GM12892 (cell line): ENCODE data around the gene TIPARP. TPM values are rescaled to one million over a fixed set of nuclear protein-coding genes. Genes with fewer than 3 reads are reported as not detected.

ENCODE experiments used
- DNase-seq: peaks from one replicate; pipeline ENCODE4 v3.0.0; 2011; ENCODE audit not compliant: insufficient read length
- FAIRE-seq: peaks from 2 replicates; lab custom pipeline; 2011; peaks lifted over from hg19 to GRCh38; lab: Jason Lieb, UNC
- POLR2A ChIP-seq: IDR thresholded peaks from 2 replicates; pipeline ENCODE4 v1.6.1; 2011; ENCODE audit warnings: low read depth, low read length, control low read depth
- POLR2AphosphoS5 ChIP-seq: IDR thresholded peaks from 2 replicates; pipeline ENCODE4 v1.6.1; 2011; ENCODE audit warnings: low read depth, low read length, control low read depth
- TAF1 ChIP-seq: IDR thresholded peaks from 2 replicates; pipeline ENCODE4 v1.6.1; 2011; ENCODE audit warnings: low read depth, mild to moderate bottlenecking, control low read depth, low read length, borderline replicate concordance
- polyA plus RNA-seq: library from polyadenylated mRNA; unstranded; fragments of >200 nt; gene quantifications from one replicate; pipeline ENCODE4 v1.2.1, GENCODE V29; 2012; ENCODE audit warnings: missing spikeins, inconsistent platforms; ENCODE audit not compliant: missing spikeins

TIPARP gene, protein sequence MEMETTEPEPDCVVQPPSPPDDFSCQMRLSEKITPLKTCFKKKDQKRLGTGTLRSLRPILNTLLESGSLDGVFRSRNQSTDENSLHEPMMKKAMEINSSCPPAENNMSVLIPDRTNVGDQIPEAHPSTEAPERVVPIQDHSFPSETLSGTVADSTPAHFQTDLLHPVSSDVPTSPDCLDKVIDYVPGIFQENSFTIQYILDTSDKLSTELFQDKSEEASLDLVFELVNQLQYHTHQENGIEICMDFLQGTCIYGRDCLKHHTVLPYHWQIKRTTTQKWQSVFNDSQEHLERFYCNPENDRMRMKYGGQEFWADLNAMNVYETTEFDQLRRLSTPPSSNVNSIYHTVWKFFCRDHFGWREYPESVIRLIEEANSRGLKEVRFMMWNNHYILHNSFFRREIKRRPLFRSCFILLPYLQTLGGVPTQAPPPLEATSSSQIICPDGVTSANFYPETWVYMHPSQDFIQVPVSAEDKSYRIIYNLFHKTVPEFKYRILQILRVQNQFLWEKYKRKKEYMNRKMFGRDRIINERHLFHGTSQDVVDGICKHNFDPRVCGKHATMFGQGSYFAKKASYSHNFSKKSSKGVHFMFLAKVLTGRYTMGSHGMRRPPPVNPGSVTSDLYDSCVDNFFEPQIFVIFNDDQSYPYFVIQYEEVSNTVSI
- 29.5 TPM for polyA plus RNA-seq

DNA sequence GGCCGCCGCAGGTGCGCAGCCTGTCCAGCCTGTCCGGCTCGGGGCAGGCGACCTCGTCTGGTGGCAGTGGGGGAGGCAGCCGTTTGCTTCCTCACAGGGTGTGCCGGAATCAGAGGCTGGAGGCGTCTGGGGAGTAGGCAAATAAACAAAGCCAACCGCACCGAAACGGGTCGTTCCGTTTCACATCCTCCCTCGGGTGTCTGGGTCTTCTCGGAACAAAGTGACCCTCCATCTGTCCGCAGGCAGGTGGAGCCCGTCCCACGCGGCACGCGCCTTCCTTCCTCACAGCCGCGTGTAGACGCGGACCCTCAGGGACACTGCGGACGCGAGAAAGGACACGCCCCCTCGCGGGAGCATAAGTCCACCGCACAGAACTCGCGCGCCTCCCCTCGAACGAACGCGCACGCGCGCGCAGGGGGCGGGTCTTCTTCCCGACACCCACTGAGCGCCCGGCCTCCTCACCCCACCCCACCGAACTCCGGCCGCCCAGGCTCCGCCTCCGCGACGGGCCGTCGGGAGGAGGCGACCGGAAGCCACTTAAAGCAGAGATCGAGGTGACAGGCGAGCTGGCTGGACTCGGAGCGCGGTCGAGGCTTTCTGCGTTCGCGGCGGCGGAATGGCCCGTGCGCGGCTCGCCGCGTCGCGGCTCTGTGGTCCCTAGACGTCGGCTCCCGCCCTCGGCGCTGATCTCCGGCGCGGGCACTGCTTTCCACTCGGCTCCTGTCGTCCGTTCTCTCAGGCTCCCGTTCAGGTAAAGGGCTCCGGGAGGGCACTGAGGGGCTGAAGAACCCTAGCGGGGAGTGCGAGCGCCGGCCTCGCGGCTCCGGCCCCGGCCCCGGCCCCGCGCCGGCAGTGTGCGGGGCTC is at the start of gene TIPARP:
TSS of gene TIPARP (plus strand) at position 545 of the 865 bp plus-strand sequence. CDS start 3,108 bp downstream, outside the sequence.
- FAIRE-seq (peak; percentile 99), DNase-seq (peak; percentile 83)
- TF ChIP-seq TAF1 (peak; percentile 99), POLR2A (peak; percentile 99), POLR2AphosphoS5 (peak; percentile 99)

DNA sequence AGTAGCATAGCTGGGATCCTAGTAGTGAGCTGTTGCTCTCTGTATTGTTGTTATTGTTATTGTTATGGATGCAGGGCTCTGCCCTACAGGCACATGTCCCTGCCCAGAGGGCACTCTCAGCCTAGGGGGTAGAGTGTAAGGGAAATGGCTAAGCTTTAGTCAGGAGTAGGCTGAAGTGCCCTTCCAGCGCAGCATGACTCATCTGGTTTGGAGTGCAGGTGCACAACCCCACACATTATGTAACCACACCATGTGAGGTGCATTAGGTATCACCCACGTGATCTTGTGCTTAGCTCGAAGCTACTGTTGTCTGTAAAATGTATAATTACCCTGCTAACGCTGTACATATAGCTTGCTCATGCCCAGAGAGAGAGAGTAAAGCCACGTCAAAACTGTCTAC is 48.3 kb upstream of the TIPARP start:
- FAIRE-seq (no peak), DNase-seq (no peak)
- TF ChIP-seq POLR2AphosphoS5 = no peak
- no peak for TF ChIP-seq TAF1

DNA sequence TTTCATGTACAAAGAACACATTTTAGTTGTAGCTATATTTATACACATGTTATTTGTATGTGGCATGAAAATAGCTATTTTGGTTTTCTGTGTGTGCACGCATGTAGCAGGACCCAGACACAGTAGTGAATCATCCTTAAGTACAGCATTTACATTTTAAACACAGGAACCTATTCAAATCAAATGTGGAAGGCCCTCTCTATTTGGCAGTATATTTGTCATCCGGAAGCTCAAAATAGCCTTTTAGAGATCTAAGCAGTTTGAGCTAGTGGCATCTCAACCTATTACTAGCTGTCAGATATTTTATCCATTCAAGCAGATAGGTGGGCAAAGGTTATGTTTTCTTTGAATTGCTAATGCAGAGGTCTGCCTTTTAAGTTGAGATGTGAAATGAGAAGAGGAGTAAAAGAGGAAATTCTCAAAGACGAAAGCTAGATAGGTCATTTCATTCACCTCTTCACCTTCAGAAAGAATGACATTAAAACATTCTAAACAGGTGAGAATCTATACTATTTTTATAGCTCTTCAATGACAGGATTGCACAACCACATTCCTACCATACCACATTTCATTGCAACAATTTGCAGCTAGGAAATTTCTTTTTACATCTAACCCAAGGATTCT is 46.3 kb upstream of the TIPARP start:
- TF ChIP-seq TAF1 (no peak), POLR2AphosphoS5 (no peak), POLR2A (no peak)
- FAIRE-seq (no peak), DNase-seq (no peak)

DNA sequence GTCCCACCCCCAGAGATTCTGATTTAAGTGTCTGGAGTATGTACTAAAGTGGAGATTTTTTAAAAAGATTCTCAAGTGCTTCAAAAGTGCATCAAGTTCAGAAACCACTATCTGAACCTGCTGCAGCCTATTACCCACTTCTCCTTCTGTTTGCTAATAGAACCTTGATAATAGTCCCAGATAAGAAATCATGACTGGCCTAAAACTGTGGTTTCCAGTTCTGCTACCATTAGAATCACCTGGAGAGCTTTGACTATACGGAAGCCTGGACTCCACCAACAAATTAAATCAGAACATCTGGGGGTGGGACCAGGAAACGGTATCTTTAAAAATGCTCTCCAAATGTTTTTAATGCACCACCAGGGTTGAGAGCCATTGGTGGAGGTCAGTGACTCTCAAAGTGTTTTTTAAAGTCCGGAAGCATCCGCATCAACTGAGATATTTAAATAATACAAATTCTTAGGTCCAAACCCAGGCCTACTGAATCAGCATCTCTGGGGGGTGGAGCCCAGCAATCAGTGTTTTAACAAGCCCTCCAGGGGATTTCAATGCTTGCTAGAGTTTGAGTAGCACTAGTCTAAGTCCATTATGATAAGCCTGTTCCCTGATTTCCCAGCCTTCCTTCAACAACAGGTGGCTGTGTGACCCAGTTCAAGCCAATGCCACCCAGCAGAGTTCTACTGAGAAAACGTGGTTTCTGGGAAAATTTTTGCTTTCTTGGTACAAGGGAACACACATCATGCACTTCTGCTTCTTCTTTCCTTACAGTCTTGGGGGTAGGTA is 45.4 kb upstream of the TIPARP start:
- no peak for FAIRE-seq
- TF ChIP-seq POLR2AphosphoS5 (no peak), TAF1 (no peak), POLR2A (no peak)
- no peak for DNase-seq

DNA sequence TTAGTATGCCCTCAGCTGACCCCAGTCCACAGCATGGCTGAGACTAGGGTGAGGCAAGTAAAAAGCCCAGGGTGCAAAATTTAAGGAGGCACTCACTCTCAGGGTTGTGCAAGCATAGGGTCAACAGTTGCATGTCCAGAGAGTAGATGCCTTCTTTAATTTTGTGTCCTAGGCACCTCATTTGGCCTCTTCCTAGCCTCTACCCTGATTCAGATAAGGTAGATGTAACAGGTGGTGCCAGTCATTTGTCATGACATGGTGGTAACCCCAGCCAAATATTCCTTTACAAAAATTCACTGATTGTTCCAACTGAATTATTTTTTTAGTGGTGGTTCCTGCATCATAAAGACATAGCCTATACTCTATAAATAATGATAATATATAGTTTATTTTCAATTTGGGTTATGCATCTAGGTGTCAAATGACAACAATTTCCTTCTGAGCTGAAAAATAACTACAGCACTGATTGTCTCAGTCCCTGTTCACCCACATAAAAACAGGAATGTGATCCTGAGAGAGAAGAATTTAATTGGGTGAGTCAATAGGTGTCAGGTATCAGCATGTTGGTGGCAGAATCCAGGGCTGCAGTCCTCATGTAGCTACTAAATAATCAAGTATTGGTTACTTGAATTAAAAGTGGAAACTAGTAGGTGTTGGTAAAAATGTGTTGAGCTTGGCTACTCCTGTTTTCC is 44.2 kb upstream of the TIPARP start:
- FAIRE-seq (no peak), DNase-seq (no peak)
- no peak for TF ChIP-seq POLR2A
- TF ChIP-seq TAF1 = no peak
- no peak for TF ChIP-seq POLR2AphosphoS5

DNA sequence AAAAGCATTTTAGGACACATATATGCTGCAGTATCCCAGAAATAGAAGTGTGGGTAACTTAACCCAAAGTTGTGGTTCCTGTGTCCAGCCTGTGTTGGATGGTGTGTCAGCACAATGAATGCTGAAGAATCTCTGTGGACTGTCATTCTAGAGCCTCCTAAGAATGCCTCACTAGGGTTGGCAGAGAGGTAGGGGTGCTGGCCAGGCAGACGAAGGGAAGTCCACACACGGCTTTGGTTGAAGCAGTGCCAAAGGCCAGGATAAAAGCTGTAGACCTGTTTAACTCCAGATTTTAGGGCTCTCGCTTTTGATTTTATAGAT is 43.7 kb upstream of the TIPARP start:
- TF ChIP-seq POLR2AphosphoS5 (no peak), POLR2A (no peak), TAF1 (no peak)
- no peak for DNase-seq

DNA sequence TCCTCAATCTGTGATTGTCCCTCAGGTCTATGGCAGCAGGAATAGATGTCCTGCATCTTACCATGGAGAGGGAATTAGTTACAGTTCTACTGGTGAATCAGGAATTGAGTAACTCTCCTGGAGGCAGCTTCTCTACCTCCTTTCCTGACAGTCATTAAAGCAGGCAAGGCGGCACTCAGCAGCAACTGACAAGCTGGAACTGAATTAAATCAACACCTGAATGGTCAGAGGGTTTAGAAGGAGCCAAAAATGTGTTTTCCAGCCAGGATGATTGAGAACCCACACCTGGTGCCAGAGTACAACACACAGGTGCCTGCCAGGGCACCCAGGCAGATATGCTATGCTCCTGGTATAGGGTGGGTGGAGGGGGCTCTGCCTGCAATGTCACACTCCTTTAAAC is 43.1 kb upstream of the TIPARP start:
- TF ChIP-seq TAF1 (no peak), POLR2AphosphoS5 (no peak), POLR2A (no peak)
- FAIRE-seq (no peak), DNase-seq (no peak)

More for the DNA sequence above, 43.7 kb upstream of the TIPARP start:
- FAIRE-seq = no peak

DNA sequence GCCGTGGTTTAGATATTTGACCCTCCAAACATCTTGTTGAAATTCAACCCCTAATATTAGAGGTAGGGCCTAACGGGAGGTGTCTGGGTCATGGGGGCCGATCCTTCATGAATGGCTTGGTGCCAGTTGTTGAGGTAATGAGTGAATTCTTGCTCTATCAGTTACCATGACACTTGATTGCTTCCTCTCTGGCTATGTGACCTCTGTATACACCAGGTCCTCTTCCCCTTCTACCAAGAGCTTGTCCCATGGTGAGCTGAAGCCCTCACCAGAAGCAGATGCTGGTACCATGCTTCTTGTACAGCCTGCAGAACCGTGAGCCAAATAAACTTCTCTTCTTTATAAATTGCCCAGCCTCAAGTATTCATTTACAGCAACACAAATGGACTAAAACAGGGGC is 41.8 kb upstream of the TIPARP start:
- FAIRE-seq = no peak
- no peak for DNase-seq
- TF ChIP-seq POLR2AphosphoS5 (no peak), TAF1 (no peak)

DNA sequence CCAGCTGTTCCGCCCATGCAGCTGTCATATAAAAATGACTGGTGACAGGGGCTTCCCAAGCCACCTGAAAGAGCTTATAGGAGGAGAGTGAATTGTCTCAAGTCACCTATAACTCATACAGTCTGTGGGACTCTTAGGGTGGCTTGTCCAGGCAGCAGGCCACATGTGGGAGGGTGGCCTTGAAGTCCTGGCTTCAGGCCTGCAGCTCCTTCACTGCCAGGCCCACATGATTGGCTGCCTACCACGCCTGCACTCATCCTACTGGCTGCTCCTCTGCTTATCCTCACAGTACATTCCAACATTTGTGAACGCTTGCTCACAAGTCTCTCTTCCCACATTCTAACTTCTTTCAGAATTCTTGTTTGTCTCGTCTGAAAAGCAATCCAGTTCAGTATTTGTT is 41.1 kb upstream of the TIPARP start:
- no peak for FAIRE-seq
- DNase-seq = no peak
- TF ChIP-seq POLR2AphosphoS5 (no peak), POLR2A (no peak), TAF1 (no peak)

DNA sequence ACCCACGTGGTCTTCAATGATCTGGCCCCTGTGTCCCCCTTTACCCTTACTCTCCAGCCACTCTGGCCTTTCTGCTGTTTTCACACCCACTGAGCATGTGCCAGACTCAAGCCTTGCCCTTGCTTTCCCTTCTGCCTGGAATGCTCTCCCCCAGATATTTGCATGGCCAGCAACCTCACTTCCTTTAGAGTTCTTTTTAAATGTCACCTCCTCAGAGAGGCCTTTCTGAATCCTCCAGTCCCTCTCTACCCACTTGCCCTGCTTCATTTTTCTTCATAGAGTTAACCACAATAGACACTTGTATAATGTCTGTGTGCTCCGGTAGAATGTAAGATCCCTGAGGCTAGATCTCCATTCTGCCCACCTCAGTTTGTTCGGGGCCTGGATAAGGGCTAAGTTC is 39.4 kb upstream of the TIPARP start:
- TF ChIP-seq POLR2A (no peak), POLR2AphosphoS5 (no peak), TAF1 (no peak)
- no peak for DNase-seq
- no peak for FAIRE-seq
